Measurements from ENCODE around the gene PFKL.

PFKL gene

GRCh38 chr21:44325386-44326271 lies 25.8 kb downstream of the PFKL start:
- H3K27ac ChIP-seq = no peak overlapping the region
- no peak for DNase-seq (ENCODE audit: low read depth, low spot score)

GRCh38 chr21:44326272-44326647 lies 26.4 kb downstream of the PFKL start:
- H3K27ac ChIP-seq = no peak overlapping the region
- no peak for DNase-seq (ENCODE audit: low read depth, low spot score)

- no peak for DNase-seq (ENCODE audit: low read depth, low spot score)
- H3K27ac ChIP-seq = no peak overlapping the region
These were observed 27.1 kb downstream of the PFKL start for GRCh38 chr21:44326716-44327602.

- H3K27ac ChIP-seq = no peak overlapping the region
- DNase-seq (ENCODE audit: low read depth, low spot score) = no peak
These were observed 27.7 kb downstream of the PFKL start for GRCh38 chr21:44327603-44327974.

GRCh38 chr21:44328242-44328895 lies 28.5 kb downstream of the PFKL start:
- DNase-seq (ENCODE audit: low read depth, low spot score) = no peak
- no peak overlapping the region for H3K27ac ChIP-seq

- no peak for DNase-seq (ENCODE audit: low read depth, low spot score)
These were observed 29.4 kb downstream of the PFKL start for GRCh38 chr21:44329086-44329889.

GRCh38 chr21:44329971-44330681 lies 30.3 kb downstream of the PFKL start:
- DNase-seq (ENCODE audit: low read depth, low spot score) = no peak
- H3K27ac ChIP-seq = no peak overlapping the region

More at GRCh38 chr21:44329086-44329889, 29.4 kb downstream of the PFKL start:
- H3K27ac ChIP-seq = no peak overlapping the region

- no peak for DNase-seq (ENCODE audit: low read depth, low spot score)
- H3K27ac ChIP-seq = no peak overlapping the region
These were observed 30.8 kb downstream of the PFKL start for GRCh38 chr21:44330698-44331097.

- no peak overlapping the region for H3K27ac ChIP-seq
- DNase-seq (ENCODE audit: low read depth, low spot score) = no peak
These were observed 31.4 kb downstream of the PFKL start for GRCh38 chr21:44331209-44331608.

GRCh38 chr21:44331650-44332307 lies 31.9 kb downstream of the PFKL start:
- H3K27ac ChIP-seq = no peak overlapping the region
- DNase-seq (ENCODE audit: low read depth, low spot score) = no peak

GRCh38 chr21:44332383-44332782 lies 32.5 kb downstream of the PFKL start:
- H3K27ac ChIP-seq = no peak overlapping the region
- DNase-seq (ENCODE audit: low read depth, low spot score) = no peak

- no peak for DNase-seq (ENCODE audit: low read depth, low spot score)
- no peak overlapping the region for H3K27ac ChIP-seq
These were observed 33.1 kb downstream of the PFKL start for GRCh38 chr21:44332965-44333364.

GRCh38 chr21:44333509-44334328 lies 33.9 kb downstream of the PFKL start:
- no peak for DNase-seq (ENCODE audit: low read depth, low spot score)
- no peak overlapping the region for H3K27ac ChIP-seq

GRCh38 chr21:44334329-44335030 lies 34.6 kb downstream of the PFKL start:
- H3K27ac ChIP-seq = no peak overlapping the region
- DNase-seq (ENCODE audit: low read depth, low spot score) = no peak

- H3K27ac ChIP-seq = no peak overlapping the region
- DNase-seq (ENCODE audit: low read depth, low spot score) = no peak
These were observed 35.6 kb downstream of the PFKL start for GRCh38 chr21:44335266-44336059.

- H3K27ac ChIP-seq = no peak overlapping the region
- DNase-seq (ENCODE audit: low read depth, low spot score) = no peak
These were observed 37.6 kb downstream of the PFKL start for GRCh38 chr21:44337449-44337848.

Data from epithelial cell of prostate (primary cell).